ENCODE results near the gene ZDHHC11. TPM values are rescaled to one million over a fixed set of nuclear protein-coding genes. Genes with fewer than 3 reads are reported as not detected.
A peak's percentile ranks its signal among the peaks of the same experiment; 100 is the strongest.
"Not testable (repeated sequence)": the region's sequence is repeated elsewhere in the genome, so short reads cannot be mapped to it uniquely, and the experiment has no call there.

ZDHHC11 gene
- polyA plus RNA-seq, 1 donor (not counting 4 experiments of a cell fraction or from before 2014, with no cell fraction given): 0.33 TPM

DNA sequence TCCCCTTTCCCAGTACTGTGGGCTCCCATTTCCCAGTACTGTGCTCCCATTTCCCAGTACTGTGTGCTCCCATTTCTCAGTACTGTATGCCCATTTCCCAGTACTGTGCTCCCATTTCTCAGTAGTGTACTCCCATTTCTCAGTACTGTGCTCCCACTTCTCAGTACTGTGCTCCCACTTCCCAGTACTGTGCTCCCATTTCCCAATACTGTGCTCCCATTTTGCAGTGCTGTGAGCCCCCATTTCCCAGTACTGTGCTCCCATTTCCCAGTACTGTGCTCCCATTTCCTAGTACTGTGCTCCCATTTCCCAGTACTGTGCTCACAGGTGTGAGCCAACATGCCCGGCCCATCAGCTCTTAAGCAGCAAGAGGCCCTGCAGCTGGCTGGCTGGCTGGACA is 54.9 kb downstream of the ZDHHC11 start:
- H3K9me3 ChIP-seq (ENCODE audit: control insufficient read depth, low read depth, low read length); H3K9ac ChIP-seq (ENCODE audit: control insufficient read depth, extremely low read depth, insufficient read depth, low read length); dilution Hi-C loops (cut with MboI; ENCODE audit: extremely low pct_ligation_motif_present, low sequenced_read_pairs); H3K79me2 ChIP-seq (ENCODE audit: control insufficient read depth, insufficient read depth, low read length); H3K27ac ChIP-seq (ENCODE audit: control insufficient read depth, insufficient read depth, low read length); H3K9me1 ChIP-seq (ENCODE audit: control insufficient read depth, extremely low read depth, insufficient read depth, low read length); H3K4me1 ChIP-seq (ENCODE audit: control insufficient read depth, extremely low read depth, insufficient read depth, low read length); H2AFZ ChIP-seq (ENCODE audit: control insufficient read depth, low read length); H4K20me1 ChIP-seq (ENCODE audit: control insufficient read depth, extremely low read depth, insufficient read depth, low read length); H3K4me2 ChIP-seq (ENCODE audit: control insufficient read depth, extremely low read depth, insufficient read depth, low read depth, low read length); FAIRE-seq; DNase-seq (ENCODE audit: low read depth, low spot score); H3K36me3 ChIP-seq (ENCODE audit: control insufficient read depth in 2 of 2, extremely low read depth in 1 of 2, insufficient read depth in 2 of 2, low read length in 2 of 2); H3K4me3 ChIP-seq (ENCODE audit: control insufficient read depth in 2 of 3, extremely low read depth in 1 of 3, insufficient read depth in 2 of 3, low read depth in 1 of 3, low read length in 3 of 3): not testable (repeated sequence)
- peaks cover 11% of the 10 kb centered on the region for H3K27me3 ChIP-seq (ENCODE audit: control insufficient read depth, extremely low read depth, insufficient read depth, low read length)

DNA sequence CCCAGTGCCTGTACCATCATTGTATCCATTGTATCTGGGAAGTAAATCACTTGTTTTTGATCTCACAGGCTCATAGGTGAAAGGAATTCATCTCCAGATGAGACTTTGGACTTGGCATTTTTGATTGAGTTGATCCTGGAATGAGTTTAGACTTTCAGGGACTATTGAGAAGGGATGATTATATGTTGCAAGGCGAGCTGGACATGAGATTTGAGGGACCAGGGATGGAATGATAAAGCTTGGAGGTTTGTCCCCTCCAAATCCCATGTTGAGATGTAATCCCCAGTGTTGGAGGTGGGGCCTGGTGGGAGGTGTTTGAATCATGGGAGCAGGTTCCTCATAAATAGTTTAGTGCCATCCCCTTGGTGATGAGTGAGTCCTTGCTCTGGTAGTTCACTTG is 55.8 kb downstream of the ZDHHC11 start:
- H3K27ac ChIP-seq (ENCODE audit: control insufficient read depth, insufficient read depth, low read length); H3K4me3 ChIP-seq (ENCODE audit: control insufficient read depth in 2 of 3, extremely low read depth in 1 of 3, insufficient read depth in 2 of 3, low read depth in 1 of 3, low read length in 3 of 3); H3K9me3 ChIP-seq (ENCODE audit: control insufficient read depth, low read depth, low read length); H3K9me1 ChIP-seq (ENCODE audit: control insufficient read depth, extremely low read depth, insufficient read depth, low read length); H4K20me1 ChIP-seq (ENCODE audit: control insufficient read depth, extremely low read depth, insufficient read depth, low read length); dilution Hi-C loops (cut with MboI; ENCODE audit: extremely low pct_ligation_motif_present, low sequenced_read_pairs); H2AFZ ChIP-seq (ENCODE audit: control insufficient read depth, low read length); H3K4me1 ChIP-seq (ENCODE audit: control insufficient read depth, extremely low read depth, insufficient read depth, low read length); DNase-seq (ENCODE audit: low read depth, low spot score); H3K4me2 ChIP-seq (ENCODE audit: control insufficient read depth, extremely low read depth, insufficient read depth, low read depth, low read length); H3K36me3 ChIP-seq (ENCODE audit: control insufficient read depth in 2 of 2, extremely low read depth in 1 of 2, insufficient read depth in 2 of 2, low read length in 2 of 2); H3K9ac ChIP-seq (ENCODE audit: control insufficient read depth, extremely low read depth, insufficient read depth, low read length); H3K79me2 ChIP-seq (ENCODE audit: control insufficient read depth, insufficient read depth, low read length): not testable (repeated sequence)
- H3K27me3 ChIP-seq (ENCODE audit: control insufficient read depth, extremely low read depth, insufficient read depth, low read length): peaks cover 11% of the 10 kb centered on the region
- peak; percentile 43 for FAIRE-seq

GRCh38 chr5:788703-789102 is 62.1 kb downstream of the ZDHHC11 start:
- H3K27me3 ChIP-seq (ENCODE audit: control insufficient read depth, extremely low read depth, insufficient read depth, low read length): peaks cover 10% of the 10 kb centered on the region
- H3K4me3 ChIP-seq (ENCODE audit: control insufficient read depth in 2 of 3, extremely low read depth in 1 of 3, insufficient read depth in 2 of 3, low read depth in 1 of 3, low read length in 3 of 3); H3K36me3 ChIP-seq (ENCODE audit: control insufficient read depth in 2 of 2, extremely low read depth in 1 of 2, insufficient read depth in 2 of 2, low read length in 2 of 2); FAIRE-seq; H3K9me1 ChIP-seq (ENCODE audit: control insufficient read depth, extremely low read depth, insufficient read depth, low read length); H3K4me2 ChIP-seq (ENCODE audit: control insufficient read depth, extremely low read depth, insufficient read depth, low read depth, low read length); H3K4me1 ChIP-seq (ENCODE audit: control insufficient read depth, extremely low read depth, insufficient read depth, low read length); H2AFZ ChIP-seq (ENCODE audit: control insufficient read depth, low read length); H3K9ac ChIP-seq (ENCODE audit: control insufficient read depth, extremely low read depth, insufficient read depth, low read length); DNase-seq (ENCODE audit: low read depth, low spot score); H3K27ac ChIP-seq (ENCODE audit: control insufficient read depth, insufficient read depth, low read length); H3K79me2 ChIP-seq (ENCODE audit: control insufficient read depth, insufficient read depth, low read length); dilution Hi-C loops (cut with MboI; ENCODE audit: extremely low pct_ligation_motif_present, low sequenced_read_pairs); H4K20me1 ChIP-seq (ENCODE audit: control insufficient read depth, extremely low read depth, insufficient read depth, low read length); H3K9me3 ChIP-seq (ENCODE audit: control insufficient read depth, low read depth, low read length): not testable (repeated sequence)

- H2AFZ ChIP-seq (ENCODE audit: control insufficient read depth, low read length); H3K4me1 ChIP-seq (ENCODE audit: control insufficient read depth, extremely low read depth, insufficient read depth, low read length); H3K4me2 ChIP-seq (ENCODE audit: control insufficient read depth, extremely low read depth, insufficient read depth, low read depth, low read length); H3K9me1 ChIP-seq (ENCODE audit: control insufficient read depth, extremely low read depth, insufficient read depth, low read length); H3K9me3 ChIP-seq (ENCODE audit: control insufficient read depth, low read depth, low read length); dilution Hi-C loops (cut with MboI; ENCODE audit: extremely low pct_ligation_motif_present, low sequenced_read_pairs); H3K36me3 ChIP-seq (ENCODE audit: control insufficient read depth in 2 of 2, extremely low read depth in 1 of 2, insufficient read depth in 2 of 2, low read length in 2 of 2); H3K79me2 ChIP-seq (ENCODE audit: control insufficient read depth, insufficient read depth, low read length); DNase-seq (ENCODE audit: low read depth, low spot score); H3K9ac ChIP-seq (ENCODE audit: control insufficient read depth, extremely low read depth, insufficient read depth, low read length); H4K20me1 ChIP-seq (ENCODE audit: control insufficient read depth, extremely low read depth, insufficient read depth, low read length); H3K27ac ChIP-seq (ENCODE audit: control insufficient read depth, insufficient read depth, low read length); H3K4me3 ChIP-seq (ENCODE audit: control insufficient read depth in 2 of 3, extremely low read depth in 1 of 3, insufficient read depth in 2 of 3, low read depth in 1 of 3, low read length in 3 of 3): not testable (repeated sequence)
- peaks cover 11% of the 10 kb centered on the region for H3K27me3 ChIP-seq (ENCODE audit: control insufficient read depth, extremely low read depth, insufficient read depth, low read length)
- peak; percentile 70 for FAIRE-seq
Observed at GRCh38 chr5:787857-788233, 62.9 kb downstream of the ZDHHC11 start.

DNA sequence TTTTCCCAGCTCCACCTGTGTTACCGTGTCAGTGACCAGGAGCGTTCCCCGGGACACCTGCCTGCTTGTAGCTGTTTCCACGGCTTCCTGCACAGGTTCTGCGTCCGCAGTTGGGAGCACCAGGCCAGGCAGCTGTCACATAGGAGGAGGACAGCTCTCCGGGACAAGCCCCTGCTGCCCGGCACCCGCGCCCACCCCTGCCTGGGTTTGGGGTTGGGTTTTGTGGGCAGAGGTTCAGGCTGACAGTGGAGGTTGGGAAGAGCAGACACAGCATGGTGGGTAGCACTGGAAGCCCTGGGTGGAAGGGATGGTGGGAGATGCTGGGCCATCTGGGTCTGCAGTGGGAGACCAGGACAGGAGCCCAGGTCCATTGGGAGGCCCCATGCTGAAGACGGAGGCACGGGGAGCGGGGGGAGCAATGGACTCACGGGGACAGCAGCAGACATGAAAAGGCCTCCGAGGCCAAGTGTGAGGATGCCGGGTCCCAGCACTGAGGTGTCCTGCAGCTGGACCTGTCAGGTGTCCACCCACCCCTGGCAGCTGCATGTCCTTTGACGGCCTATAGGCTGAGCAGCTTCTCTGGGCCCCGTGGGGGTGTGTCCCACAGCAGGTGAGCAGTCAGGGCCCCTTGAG is 63.4 kb downstream of the ZDHHC11 start:
- H2AFZ ChIP-seq (ENCODE audit: control insufficient read depth, low read length); H3K27ac ChIP-seq (ENCODE audit: control insufficient read depth, insufficient read depth, low read length); FAIRE-seq; H3K9ac ChIP-seq (ENCODE audit: control insufficient read depth, extremely low read depth, insufficient read depth, low read length); H3K4me2 ChIP-seq (ENCODE audit: control insufficient read depth, extremely low read depth, insufficient read depth, low read depth, low read length); H3K9me1 ChIP-seq (ENCODE audit: control insufficient read depth, extremely low read depth, insufficient read depth, low read length); H4K20me1 ChIP-seq (ENCODE audit: control insufficient read depth, extremely low read depth, insufficient read depth, low read length); H3K36me3 ChIP-seq (ENCODE audit: control insufficient read depth in 2 of 2, extremely low read depth in 1 of 2, insufficient read depth in 2 of 2, low read length in 2 of 2); H3K4me3 ChIP-seq (ENCODE audit: control insufficient read depth in 2 of 3, extremely low read depth in 1 of 3, insufficient read depth in 2 of 3, low read depth in 1 of 3, low read length in 3 of 3); H3K4me1 ChIP-seq (ENCODE audit: control insufficient read depth, extremely low read depth, insufficient read depth, low read length); H3K79me2 ChIP-seq (ENCODE audit: control insufficient read depth, insufficient read depth, low read length); dilution Hi-C loops (cut with MboI; ENCODE audit: extremely low pct_ligation_motif_present, low sequenced_read_pairs); DNase-seq (ENCODE audit: low read depth, low spot score); H3K9me3 ChIP-seq (ENCODE audit: control insufficient read depth, low read depth, low read length): not testable (repeated sequence)
- peaks cover 11% of the 10 kb centered on the region for H3K27me3 ChIP-seq (ENCODE audit: control insufficient read depth, extremely low read depth, insufficient read depth, low read length)

Data from keratinocyte (primary cell).